ENCODE measurements around the gene CD1C. TPM values are rescaled to one million over a fixed set of nuclear protein-coding genes. Genes with fewer than 3 reads are reported as not detected.

CD1C gene
- not detected in 2 replicates for total RNA-seq

DNA sequence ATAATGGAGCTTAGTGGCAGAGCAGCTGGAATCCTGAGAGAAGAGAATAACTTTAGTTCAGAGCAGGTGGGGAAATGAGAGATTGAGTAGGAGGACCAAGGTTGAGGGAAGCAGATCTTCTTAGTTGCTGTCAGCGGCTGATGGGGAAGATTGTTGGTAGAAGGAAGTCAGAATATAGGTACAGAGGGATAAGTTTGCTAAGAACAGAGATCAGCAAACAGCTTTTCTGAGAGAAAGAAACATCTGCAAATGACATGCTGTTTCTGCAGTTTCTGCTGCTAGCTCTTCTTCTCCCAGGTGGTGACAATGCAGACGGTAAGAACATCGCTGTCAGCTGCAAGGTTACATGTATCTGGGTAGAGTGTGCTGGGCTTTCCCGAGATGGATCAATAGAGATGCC, at the start of gene CD1C:
Gene CD1C (plus strand): TSS at position 113 of the 400 bp plus-strand sequence. CDS start 142 bp downstream, at position 255.

DNA sequence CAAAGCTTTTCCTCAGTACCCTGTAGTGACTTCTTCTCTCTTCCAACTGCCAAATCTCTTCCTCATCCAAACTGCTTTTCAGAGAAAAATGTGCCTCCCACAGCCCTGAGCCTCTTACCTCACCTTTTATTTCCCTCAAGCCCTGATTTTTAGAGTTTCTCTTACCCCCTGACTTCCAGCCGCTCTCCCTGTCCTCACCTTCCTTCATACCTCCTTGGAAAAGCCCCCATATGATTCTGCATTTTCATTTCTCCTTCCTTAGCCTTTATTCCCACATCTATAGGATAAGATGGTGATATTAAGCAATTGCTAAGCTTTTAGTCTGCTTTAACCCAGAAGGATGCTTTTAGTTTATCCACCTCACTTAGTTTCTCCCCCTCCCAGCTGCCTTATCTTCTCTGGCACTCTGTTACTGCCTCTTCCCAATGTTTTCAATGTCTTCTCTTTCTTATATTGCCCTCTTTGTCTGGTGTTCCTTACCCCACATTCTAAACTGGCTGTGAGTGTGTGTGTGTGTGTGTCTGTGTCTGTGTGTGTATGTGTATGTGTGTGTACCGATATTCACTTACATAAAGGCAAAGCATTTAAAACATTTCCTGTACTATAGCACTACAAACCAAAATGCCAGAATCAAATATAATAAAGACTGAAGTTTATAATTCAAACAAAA, 41.9 kb downstream of the CD1C start, which contains the start of gene CD1B:
Gene CD1B (minus strand): TSS at position 51 of the 670 bp plus-strand sequence. CDS start 108 bp downstream, outside the sequence.

Other genes with a start within 250 kb of the CD1C start
- 2.0 and 3.4 TPM in 2 replicates for gene CD1D, start 109.0 kb upstream of the CD1C start, total RNA-seq
- not detected in 2 replicates for gene CD1A, start 35.5 kb upstream of the CD1C start, total RNA-seq
- not detected in 2 replicates for gene CD1B, start 41.6 kb downstream of the CD1C start, total RNA-seq
- gene CD1E, start 64.0 kb downstream of the CD1C start, total RNA-seq = not detected in 2 replicates
- not detected in 2 replicates for gene OR10T2, start 109.5 kb downstream of the CD1C start, total RNA-seq
- not detected in 2 replicates for gene OR10K2, start 136.3 kb downstream of the CD1C start, total RNA-seq
- gene OR10K1, start 171.9 kb downstream of the CD1C start, total RNA-seq = not detected in 2 replicates
- gene OR10R2, start 182.3 kb downstream of the CD1C start, total RNA-seq = not detected in 2 replicates

All from airway epithelial cell (primary cell).